Liver (tissue), 9 donors: ENCODE measurements around the gene KXD1. TPM values are rescaled to one million over a fixed set of nuclear protein-coding genes. Genes with fewer than 3 reads are reported as not detected.

Experiments used
- DNase-seq: peaks from one replicate; pipeline ENCODE4 v3.0.0-alpha.2; 2017; ENCODE audit warnings: low spot score
- H3K27ac ChIP-seq, 2 donors: one replicate each; pipeline ENCODE4 v1.7.0; 2013; ENCODE audit warnings: inconsistent platforms in 2 of 2, low read length in 2 of 2, control low read depth in 1 of 2, low read depth in 1 of 2, mild to moderate bottlenecking in 1 of 2
- H3K27me3 ChIP-seq, 4 donors: one replicate each; pipeline versions ENCODE4 v1.6.1 to v1.7.0; 2013; ENCODE audit warnings: low read length in 3 of 4, inconsistent platforms in 1 of 4, mild to moderate bottlenecking in 1 of 4, moderate library complexity in 1 of 4; ENCODE audit not compliant: control insufficient read depth in 4 of 4, insufficient read depth in 4 of 4
- H3K36me3 ChIP-seq, 4 donors: one replicate each; pipeline versions ENCODE4 v1.6.1 to v1.7.0; 2013; ENCODE audit warnings: low read length in 3 of 4, mild to moderate bottlenecking in 3 of 4, low read depth in 1 of 4, moderate library complexity in 1 of 4; ENCODE audit not compliant: control insufficient read depth in 4 of 4, insufficient read depth in 3 of 4
- H3K4me1 ChIP-seq, 4 donors: one replicate each; pipeline versions ENCODE4 v1.6.1 to v1.7.0; 2013; ENCODE audit warnings: low read length in 3 of 4, mild to moderate bottlenecking in 3 of 4, moderate library complexity in 1 of 4; ENCODE audit not compliant: control insufficient read depth in 4 of 4, insufficient read depth in 4 of 4
- H3K4me3 ChIP-seq, 3 donors: one replicate each; pipeline versions ENCODE4 v1.6.1 to v1.7.0; 2013; ENCODE audit warnings: low read length in 3 of 3, control low read depth in 1 of 3, low read depth in 1 of 3, mild to moderate bottlenecking in 1 of 3
- H3K9ac ChIP-seq, 2 donors: one replicate each; pipeline ENCODE4 v1.7.0; 2013; ENCODE audit warnings: low read length in 2 of 2, mild to moderate bottlenecking in 2 of 2, moderate library complexity in 2 of 2, control low read depth in 1 of 2, low read depth in 1 of 2
- H3K9me3 ChIP-seq, 4 donors: one replicate each; pipeline versions ENCODE4 v1.6.1 to v1.7.0; 2013; ENCODE audit warnings: low read length in 3 of 4; ENCODE audit not compliant: control insufficient read depth in 4 of 4
- ATF3 ChIP-seq: IDR thresholded peaks from 2 replicates; pipeline ENCODE4 v1.6.1; 2016; ENCODE audit warnings: antibody characterized with exemption
- CTCF ChIP-seq: fragments of 150-350 bp; IDR thresholded peaks from 2 replicates; pipeline ENCODE4 v1.5.1; 2017; ENCODE audit warnings: improper control_type of control experiment, low read depth, low read length; ENCODE audit not compliant: missing input control
- FOXA1 ChIP-seq: IDR thresholded peaks from 2 replicates; pipeline ENCODE4 v1.6.1; 2016; ENCODE audit warnings: antibody characterized with exemption
- FOXA2 ChIP-seq: IDR thresholded peaks from 2 replicates; pipeline ENCODE4 v1.6.1; 2016; ENCODE audit warnings: antibody characterized with exemption
- GABPA ChIP-seq, 2 donors: IDR thresholded peaks in 1 of 2; conservative IDR thresholded peaks in 1 of 2; 2 replicates each; pipeline ENCODE4 v1.6.1; 2016; ENCODE audit warnings: antibody characterized with exemption in 2 of 2, mild to moderate bottlenecking in 1 of 2, moderate library complexity in 1 of 2
- HNF4G ChIP-seq: IDR thresholded peaks from 2 replicates; pipeline ENCODE4 v1.6.1; 2016; ENCODE audit warnings: antibody characterized with exemption
- JUND ChIP-seq, 2 donors: IDR thresholded peaks; 2 replicates each; pipeline ENCODE4 v1.6.1; 2016; ENCODE audit warnings: antibody characterized with exemption in 2 of 2
- MAX ChIP-seq: IDR thresholded peaks from 2 replicates; pipeline ENCODE4 v1.6.1; 2016; ENCODE audit warnings: antibody characterized with exemption
- NR2F2 ChIP-seq: IDR thresholded peaks from 2 replicates; pipeline ENCODE4 v1.6.1; 2016; ENCODE audit warnings: antibody characterized with exemption
- RAD21 ChIP-seq, 2 donors: IDR thresholded peaks; 2 replicates each; pipeline ENCODE4 v1.6.1; 2016; ENCODE audit warnings: antibody characterized with exemption in 2 of 2, mild to moderate bottlenecking in 2 of 2
- REST ChIP-seq: IDR thresholded peaks from 2 replicates; pipeline ENCODE4 v1.6.1; 2016; ENCODE audit warnings: antibody characterized with exemption, mild to moderate bottlenecking
- RXRA ChIP-seq, 2 donors: IDR thresholded peaks; 2 replicates each; pipeline ENCODE4 v1.6.1; 2017 to 2018; ENCODE audit warnings: antibody characterized with exemption in 2 of 2, mild to moderate bottlenecking in 1 of 2
- SP1 ChIP-seq: IDR thresholded peaks from 2 replicates; pipeline ENCODE4 v1.6.1; 2018; ENCODE audit warnings: antibody characterized with exemption, mild to moderate bottlenecking
- TAF1 ChIP-seq: conservative IDR thresholded peaks from 2 replicates; pipeline ENCODE4 v1.6.1; 2016; ENCODE audit warnings: antibody characterized with exemption, mild to moderate bottlenecking
- YY1 ChIP-seq: IDR thresholded peaks from 2 replicates; pipeline ENCODE4 v1.6.1; 2016; ENCODE audit warnings: antibody characterized with exemption, mild to moderate bottlenecking
- ZBTB33 ChIP-seq: IDR thresholded peaks from 2 replicates; pipeline ENCODE4 v1.6.1; 2016; ENCODE audit warnings: antibody characterized with exemption
- WGBS: extraction: QIAGEN DNeasy Blood & Tissue Kit; methylation state at CpG from one replicate; pipeline ENCODE4 v1.1.7; 2013; 5-methylcytosine and 5-hydroxymethylcytosine counted together
- polyA plus RNA-seq, 2 donors: library from polyadenylated mRNA; stranded (reverse) in 1 of 2; unstranded in 1 of 2; fragments of 200-250 nt in 1 of 2; fragments of >200 nt in 1 of 2; fragmentation: Nextera tagmentation in 1 of 2; extraction: Ambion mirVana in 1 of 2; gene quantifications; one replicate each; pipeline versions ENCODE4 v1.2.1 to v1.2.3, GENCODE V29; 2013 to 2015
- total RNA-seq, 2 donors: library from RNA; depleted of rRNA; stranded (reverse); fragments of >200 nt; gene quantifications; one replicate each; pipeline ENCODE4 v1.2.3, GENCODE V29; 2014
- donor health status: healthy.
- donor health status: healthy.
- donor health status: healthy.
- donor health status: healthy.
- donor health status: healthy.

The KXD1 gene
- total and polyA plus RNA-seq, 4 donors = 31.8 to 53.6 (median 43.4) TPM

- no peak for TF ChIP-seq NR2F2
- no peak for TF ChIP-seq GABPA (IDR thresholded peaks at IDR 0.05 in 1 of 2, conservative IDR thresholded peaks at IDR 0.05 in 1 of 2)
- TF ChIP-seq FOXA2 = no peak
- no peak for TF ChIP-seq RXRA (IDR thresholded peaks at IDR 0.05)
- no peak for TF ChIP-seq RAD21 (IDR thresholded peaks at IDR 0.05)
- no peak for TF ChIP-seq HNF4G
- no peak for TF ChIP-seq MAX
- no peak for TF ChIP-seq YY1
- TF ChIP-seq ZBTB33 = no peak
- no peak for TF ChIP-seq JUND (IDR thresholded peaks at IDR 0.05)
- TF ChIP-seq CTCF = no peak
- Histone ChIP-seq H3K4me1 (peaks cover 0 to 5% (median 3%) of the 10 kb centered on the region in 4 donors), H3K9me3 (no peaks in the 10 kb centered on the region), H3K27me3 (peaks cover 0 to 13% (median 3%) of the 10 kb centered on the region in 4 donors), H3K36me3 (no peaks in the 10 kb centered on the region), H3K9ac (no peak overlapping the region), H3K27ac (no peak overlapping the region), H3K4me3 (no peak overlapping the region)
- no peak for DNase-seq
Measured at GRCh38 chr19:18617562-18617961, 59.9 kb downstream of the KXD1 start.

- Histone ChIP-seq H3K4me1 (no peaks in the 10 kb centered on the region), H3K4me3 (no peak overlapping the region), H3K27me3 (peaks cover 0 to 13% (median 3%) of the 10 kb centered on the region in 4 donors), H3K9ac (no peak overlapping the region), H3K9me3 (no peaks in the 10 kb centered on the region), H3K36me3 (no peaks in the 10 kb centered on the region), H3K27ac (no peak overlapping the region)
- 92% methylated on average over 13 of the region's 13 CpGs for WGBS
- no peak for DNase-seq
- TF ChIP-seq HNF4G (no peak), RAD21 (IDR thresholded peaks at IDR 0.05) (no peak), REST (no peak), CTCF (no peak), ZBTB33 (no peak), RXRA (IDR thresholded peaks at IDR 0.05) (no peak), FOXA2 (no peak), MAX (no peak), GABPA (IDR thresholded peaks at IDR 0.05 in 1 of 2, conservative IDR thresholded peaks at IDR 0.05 in 1 of 2) (no peak), ATF3 (no peak), YY1 (no peak), NR2F2 (no peak), FOXA1 (no peak), SP1 (no peak), TAF1 (no peak)
Measured at GRCh38 chr19:18618236-18618635, 60.6 kb downstream of the KXD1 start.
